HepG2 (cell line): ENCODE data around the gene MAP2K3.

ENCODE experiments used
- CTCF ChIP-seq: sonication (generic); formaldehyde crosslinking; IDR thresholded peaks from 2 replicates; pipeline ENCODE4 v1.5.0; 2020; ENCODE audit warnings: mild to moderate bottlenecking, missing genetic modification reagents, moderate library complexity
- EZH2 ChIP-seq: conservative IDR thresholded peaks from 2 replicates; pipeline ENCODE4 v1.6.1; 2012; ENCODE audit warnings: mild to moderate bottlenecking, low read depth, low read length, moderate library complexity
- HNF1A ChIP-seq, 2 experiments: sonication (generic) in 1 of 2; formaldehyde crosslinking in 1 of 2; IDR thresholded peaks; 2 replicates each; pipeline versions ENCODE4 v1.4.0 to v1.6.1; 2016 to 2020; ENCODE audit warnings: borderline replicate concordance in 1 of 2, low read depth in 1 of 2, mild to moderate bottlenecking in 1 of 2, missing genetic modification reagents in 1 of 2
- KMT2B ChIP-seq: IDR thresholded peaks from 2 replicates; pipeline ENCODE4 v1.6.1; 2016; ENCODE audit warnings: missing genetic modification reagents, missing compliant biosample characterization
- NR2C2 ChIP-seq: sonication (generic); formaldehyde crosslinking; IDR thresholded peaks from 2 replicates; pipeline ENCODE4 v1.4.0; 2020; ENCODE audit warnings: missing genetic modification reagents, mild to moderate bottlenecking, moderate library complexity, borderline replicate concordance
- SYNCRIP ChIP-seq: fragments of 200-400 bp; formaldehyde crosslinking; IDR thresholded peaks from 2 replicates; pipeline ENCODE4 v1.6.1; 2018; ENCODE audit warnings: mild to moderate bottlenecking, low read depth, low read length; ENCODE audit not compliant: insufficient read depth
- ZNF232 ChIP-seq: sonication (generic); formaldehyde crosslinking; IDR thresholded peaks from 2 replicates; pipeline ENCODE4 v1.4.0; 2020; ENCODE audit warnings: missing genetic modification reagents, borderline replicate concordance
- ZNF644 ChIP-seq: IDR thresholded peaks from 2 replicates; pipeline ENCODE4 v1.6.1; 2016; ENCODE audit warnings: low read depth

GRCh38 chr17:21359483-21359840 lies 75.0 kb downstream of the MAP2K3 start:
- no peak for TF ChIP-seq NR2C2 (CRISPR knock-in tag)
- no peak for TF ChIP-seq CTCF (CRISPR knock-in tag)
- no peak for TF ChIP-seq EZH2
- TF ChIP-seq HNF1A (IDR thresholded peaks at IDR 0.05; ENCODE audit: low read depth): no peak
- no peak for TF ChIP-seq HNF1A (CRISPR knock-in tag; IDR thresholded peaks at IDR 0.05; ENCODE audit: borderline replicate concordance)
- TF ChIP-seq SYNCRIP: no peak
- no peak for TF ChIP-seq ZNF644 (CRISPR knock-in tag)
- TF ChIP-seq ZNF232: no peak
- TF ChIP-seq KMT2B (CRISPR knock-in tag): no peak
